Measurements from ENCODE around the gene EARS2. TPM values are rescaled to one million over a fixed set of nuclear protein-coding genes. Genes with fewer than 3 reads are reported as not detected.

Gene EARS2
- total and polyA plus RNA-seq, 2 donors (not counting 1 experiment from before 2014, with no cell fraction given), result 27.3 to 40.3 TPM

GRCh38 chr16:23496821-23497542 lies 60.2 kb downstream of the EARS2 start:
- H3K9ac ChIP-seq (ENCODE audit: insufficient read depth, low read length), result no peak overlapping the region
- no peaks in the 10 kb centered on the region for H3K4me1 ChIP-seq (ENCODE audit: control insufficient read depth, extremely low read depth, insufficient read depth, low read length)
- H3K4me2 ChIP-seq (ENCODE audit: extremely low read depth, insufficient read depth, low read length), result peak overlapping the region; percentile 35
- H3K36me3 ChIP-seq (ENCODE audit: control insufficient read depth, insufficient read depth, low read length), result peaks cover 9% of the 10 kb centered on the region
- H3K27ac ChIP-seq (ENCODE audit: insufficient read depth, low read length), result no peak overlapping the region
- H3K4me3 ChIP-seq (replicated peaks in 1 of 4; ENCODE audit: control extremely low read depth in 1 of 4, insufficient read depth in 1 of 4, low read depth in 3 of 4, low read length in 4 of 4), result no peak overlapping the region
- no peaks in the 10 kb centered on the region for H4K20me1 ChIP-seq (ENCODE audit: control insufficient read depth, extremely low read depth, insufficient read depth, low read length)
- H3K9me3 ChIP-seq (ENCODE audit: control insufficient read depth, insufficient read depth, low read depth, low read length), result no peaks in the 10 kb centered on the region
- H3K27me3 ChIP-seq (ENCODE audit: control insufficient read depth, insufficient read depth, low read length), result no peaks in the 10 kb centered on the region
- H2AFZ ChIP-seq (ENCODE audit: low read length), result no peak overlapping the region
- peak in 1 of 2 donors; percentile 20 for DNase-seq (ENCODE audit: low read depth in 2 of 2)
- TF ChIP-seq EZH2 (IDR thresholded peaks at IDR 0.05; ENCODE audit: low read length, missing control alignments), result no peak
- TF ChIP-seq CTCF (conservative IDR thresholded peaks at IDR 0.05 in 1 of 2, IDR thresholded peaks at IDR 0.05 in 1 of 2; ENCODE audit: low read depth in 1 of 2, low read length in 2 of 2), result no peak
- peaks cover 5% of the 10 kb centered on the region for H3K79me2 ChIP-seq (ENCODE audit: control insufficient read depth, insufficient read depth, low read length)

GRCh38 chr16:23495671-23496070 lies 61.5 kb downstream of the EARS2 start:
- no peaks in the 10 kb centered on the region for H4K20me1 ChIP-seq (ENCODE audit: control insufficient read depth, extremely low read depth, insufficient read depth, low read length)

GRCh38 chr16:23494188-23494587 lies 63.0 kb downstream of the EARS2 start:
- Histone ChIP-seq H4K20me1 (ENCODE audit: control insufficient read depth, extremely low read depth, insufficient read depth, low read length) (no peaks in the 10 kb centered on the region), H3K4me1 (ENCODE audit: control insufficient read depth, extremely low read depth, insufficient read depth, low read length) (no peaks in the 10 kb centered on the region), H3K4me2 (ENCODE audit: extremely low read depth, insufficient read depth, low read length) (no peak overlapping the region), H3K27me3 (ENCODE audit: control insufficient read depth, insufficient read depth, low read length) (no peaks in the 10 kb centered on the region), H3K36me3 (ENCODE audit: control insufficient read depth, insufficient read depth, low read length) (peaks cover 9% of the 10 kb centered on the region), H3K4me3 (replicated peaks in 1 of 4; ENCODE audit: control extremely low read depth in 1 of 4, insufficient read depth in 1 of 4, low read depth in 3 of 4, low read length in 4 of 4) (no peak overlapping the region), H3K9me3 (ENCODE audit: control insufficient read depth, insufficient read depth, low read depth, low read length) (no peaks in the 10 kb centered on the region), H3K79me2 (ENCODE audit: control insufficient read depth, insufficient read depth, low read length) (no peaks in the 10 kb centered on the region), H2AFZ (ENCODE audit: low read length) (no peak overlapping the region), H3K9ac (ENCODE audit: insufficient read depth, low read length) (no peak overlapping the region), H3K27ac (ENCODE audit: insufficient read depth, low read length) (no peak overlapping the region)
- TF ChIP-seq CTCF (conservative IDR thresholded peaks at IDR 0.05 in 1 of 2, IDR thresholded peaks at IDR 0.05 in 1 of 2; ENCODE audit: low read depth in 1 of 2, low read length in 2 of 2) (no peak), EZH2 (IDR thresholded peaks at IDR 0.05; ENCODE audit: low read length, missing control alignments) (no peak)
- no peak for DNase-seq (ENCODE audit: low read depth in 2 of 2)

More at GRCh38 chr16:23495671-23496070, 61.5 kb downstream of the EARS2 start:
- H3K79me2 ChIP-seq (ENCODE audit: control insufficient read depth, insufficient read depth, low read length), result peaks cover 1% of the 10 kb centered on the region
- no peaks in the 10 kb centered on the region for H3K9me3 ChIP-seq (ENCODE audit: control insufficient read depth, insufficient read depth, low read depth, low read length)
- no peaks in the 10 kb centered on the region for H3K27me3 ChIP-seq (ENCODE audit: control insufficient read depth, insufficient read depth, low read length)
- H2AFZ ChIP-seq (ENCODE audit: low read length), result no peak overlapping the region
- H3K4me3 ChIP-seq (replicated peaks in 1 of 4; ENCODE audit: control extremely low read depth in 1 of 4, insufficient read depth in 1 of 4, low read depth in 3 of 4, low read length in 4 of 4), result no peak overlapping the region
- no peaks in the 10 kb centered on the region for H3K4me1 ChIP-seq (ENCODE audit: control insufficient read depth, extremely low read depth, insufficient read depth, low read length)
- no peak overlapping the region for H3K27ac ChIP-seq (ENCODE audit: insufficient read depth, low read length)
- DNase-seq (ENCODE audit: low read depth in 2 of 2), result no peak
- H3K36me3 ChIP-seq (ENCODE audit: control insufficient read depth, insufficient read depth, low read length), result peaks cover 9% of the 10 kb centered on the region
- no peak overlapping the region for H3K9ac ChIP-seq (ENCODE audit: insufficient read depth, low read length)
- no peak for TF ChIP-seq CTCF (conservative IDR thresholded peaks at IDR 0.05 in 1 of 2, IDR thresholded peaks at IDR 0.05 in 1 of 2; ENCODE audit: low read depth in 1 of 2, low read length in 2 of 2)
- TF ChIP-seq EZH2 (IDR thresholded peaks at IDR 0.05; ENCODE audit: low read length, missing control alignments), result no peak
- no peak overlapping the region for H3K4me2 ChIP-seq (ENCODE audit: extremely low read depth, insufficient read depth, low read length)

Measured in fibroblast of lung (primary cell).